Skin of body (tissue), 2 donors: ENCODE measurements around the gene FAM50A. TPM values are rescaled to one million over a fixed set of nuclear protein-coding genes. Genes with fewer than 3 reads are reported as not detected.
"Not testable (repeated sequence)": the region's sequence is repeated elsewhere in the genome, so short reads cannot be mapped to it uniquely, and the experiment has no call there.

Source experiments
- DNase-seq: peaks from one replicate; lab custom pipeline; 2025; lab: John Stamatoyannopoulos, UW
- total RNA-seq: library from RNA; depleted of rRNA; stranded (reverse); fragments of >200 nt; gene quantifications from one replicate; pipeline ENCODE4 v1.2.3, GENCODE V29; 2014

The FAM50A gene, protein sequence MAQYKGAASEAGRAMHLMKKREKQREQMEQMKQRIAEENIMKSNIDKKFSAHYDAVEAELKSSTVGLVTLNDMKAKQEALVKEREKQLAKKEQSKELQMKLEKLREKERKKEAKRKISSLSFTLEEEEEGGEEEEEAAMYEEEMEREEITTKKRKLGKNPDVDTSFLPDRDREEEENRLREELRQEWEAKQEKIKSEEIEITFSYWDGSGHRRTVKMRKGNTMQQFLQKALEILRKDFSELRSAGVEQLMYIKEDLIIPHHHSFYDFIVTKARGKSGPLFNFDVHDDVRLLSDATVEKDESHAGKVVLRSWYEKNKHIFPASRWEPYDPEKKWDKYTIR
- total RNA-seq = 20.4 TPM

- DNase-seq = no peak
These were observed at the start of gene FAM50A for GRCh38 chrX:154443992-154444754. TSS of gene FAM50A (plus strand) at chrX:154444141. CDS start at chrX:154444236, 95 bp downstream.

DNA sequence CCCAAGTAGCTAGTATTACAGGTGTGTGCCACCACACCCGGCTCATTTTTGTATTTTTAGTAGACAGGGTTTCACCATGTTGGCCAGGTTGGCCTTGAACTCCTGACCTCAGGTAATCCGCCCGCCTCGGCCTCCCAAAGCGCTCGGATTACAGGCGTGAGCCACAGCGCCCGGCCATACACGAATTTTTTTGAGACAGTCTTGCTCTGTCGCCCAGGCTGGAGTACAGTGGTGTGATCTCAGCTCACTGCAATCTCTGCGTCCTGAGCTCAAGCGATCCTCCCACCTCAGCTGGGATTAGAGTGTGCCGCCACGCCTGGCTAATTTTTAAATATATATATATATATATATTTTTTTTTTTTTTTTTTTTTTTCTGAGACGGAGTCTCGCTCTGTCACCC is 47.6 kb upstream of the FAM50A start:
- DNase-seq = not testable (repeated sequence)

GRCh38 chrX:154396973-154397887 is 46.7 kb upstream of the FAM50A start:
- peak; percentile 3 for DNase-seq

DNA sequence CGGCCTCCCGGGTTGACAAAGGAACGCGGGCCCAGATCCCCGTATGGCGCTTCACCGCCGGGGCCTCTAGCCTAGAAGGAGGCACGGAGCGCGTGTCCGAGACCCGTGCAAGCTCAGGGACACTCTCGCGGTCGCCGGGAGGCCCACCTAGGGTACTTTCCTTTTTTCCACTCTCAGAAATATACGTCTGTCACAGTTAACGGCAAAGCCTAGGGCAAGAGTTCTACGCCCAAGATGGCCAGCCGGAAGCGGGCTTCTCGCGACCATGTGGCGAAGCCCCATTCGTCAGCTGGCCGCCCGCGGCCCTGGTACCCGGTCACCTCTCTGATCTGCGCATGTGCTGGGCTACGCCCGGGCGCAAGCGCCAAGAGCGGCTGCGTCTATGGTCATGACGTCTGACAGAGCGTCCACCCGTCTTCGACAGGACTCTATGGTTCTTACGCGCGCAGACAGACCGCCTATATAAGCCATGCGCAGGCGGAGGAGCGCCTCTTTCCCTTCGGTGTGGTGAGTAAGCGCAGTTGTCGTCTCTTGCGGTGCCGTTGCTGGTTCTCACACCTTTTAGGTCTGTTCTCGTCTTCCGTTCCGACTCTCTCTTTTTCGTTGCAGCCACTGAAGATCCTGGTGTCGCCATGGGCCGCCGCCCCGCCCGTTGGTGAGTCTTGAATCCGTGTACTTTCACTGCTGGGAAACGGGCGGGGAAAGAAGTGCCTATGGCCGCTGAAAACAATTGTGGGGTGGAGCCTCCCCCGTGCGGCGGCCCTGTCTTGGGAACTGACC is 45.9 kb upstream of the FAM50A start, which contains the start of gene RPL10:
Gene RPL10 (plus strand): TSS at position 490 of the 780 bp plus-strand sequence. CDS start 143 bp downstream, at position 633.
- peak; percentile 95 for DNase-seq

DNA sequence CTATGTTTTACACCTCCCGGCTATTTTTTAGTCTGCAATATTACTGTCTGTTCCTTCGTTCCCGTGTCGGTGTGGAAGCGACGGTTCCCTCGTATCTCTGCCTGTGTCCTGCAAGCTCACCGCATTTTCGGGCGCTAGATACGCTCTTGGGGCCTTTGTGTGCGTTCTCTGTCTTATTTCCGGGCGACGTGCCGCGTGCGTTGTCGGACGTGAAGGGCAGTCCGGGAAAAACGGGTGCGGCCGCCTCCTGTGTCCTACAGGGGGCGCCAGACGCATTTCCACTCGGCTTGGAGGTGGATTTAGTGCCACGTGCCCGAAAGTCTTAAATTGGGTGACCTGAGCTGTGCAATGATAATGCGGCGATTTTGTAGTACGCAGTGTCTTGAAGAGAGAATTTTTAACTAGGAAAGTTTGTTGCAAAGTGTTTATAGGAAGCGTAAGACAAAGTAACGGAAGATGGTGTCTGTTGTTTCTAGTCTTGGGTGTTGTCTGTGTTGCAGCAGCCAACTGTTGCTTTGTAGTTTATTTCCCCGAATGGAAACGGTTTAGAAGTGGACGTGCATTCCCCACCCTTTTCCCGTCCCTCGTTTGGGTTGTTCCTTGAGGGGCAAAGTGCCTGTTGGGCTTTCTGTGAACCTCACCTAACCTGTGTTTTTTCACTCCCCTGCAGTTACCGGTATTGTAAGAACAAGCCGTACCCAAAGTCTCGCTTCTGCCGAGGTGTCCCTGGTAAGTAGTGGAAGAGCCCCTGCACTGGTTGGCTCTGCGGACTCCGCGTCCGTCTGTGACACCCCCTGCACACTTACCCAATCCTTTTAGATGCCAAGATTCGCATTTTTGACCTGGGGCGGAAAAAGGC is 45.0 kb upstream of the FAM50A start:
- DNase-seq = peak; percentile 68

GRCh38 chrX:154399527-154400368 is 44.2 kb upstream of the FAM50A start:
- no peak for DNase-seq

GRCh38 chrX:154400369-154400817 is 43.5 kb upstream of the FAM50A start:
- DNase-seq = not testable (repeated sequence)

DNA sequence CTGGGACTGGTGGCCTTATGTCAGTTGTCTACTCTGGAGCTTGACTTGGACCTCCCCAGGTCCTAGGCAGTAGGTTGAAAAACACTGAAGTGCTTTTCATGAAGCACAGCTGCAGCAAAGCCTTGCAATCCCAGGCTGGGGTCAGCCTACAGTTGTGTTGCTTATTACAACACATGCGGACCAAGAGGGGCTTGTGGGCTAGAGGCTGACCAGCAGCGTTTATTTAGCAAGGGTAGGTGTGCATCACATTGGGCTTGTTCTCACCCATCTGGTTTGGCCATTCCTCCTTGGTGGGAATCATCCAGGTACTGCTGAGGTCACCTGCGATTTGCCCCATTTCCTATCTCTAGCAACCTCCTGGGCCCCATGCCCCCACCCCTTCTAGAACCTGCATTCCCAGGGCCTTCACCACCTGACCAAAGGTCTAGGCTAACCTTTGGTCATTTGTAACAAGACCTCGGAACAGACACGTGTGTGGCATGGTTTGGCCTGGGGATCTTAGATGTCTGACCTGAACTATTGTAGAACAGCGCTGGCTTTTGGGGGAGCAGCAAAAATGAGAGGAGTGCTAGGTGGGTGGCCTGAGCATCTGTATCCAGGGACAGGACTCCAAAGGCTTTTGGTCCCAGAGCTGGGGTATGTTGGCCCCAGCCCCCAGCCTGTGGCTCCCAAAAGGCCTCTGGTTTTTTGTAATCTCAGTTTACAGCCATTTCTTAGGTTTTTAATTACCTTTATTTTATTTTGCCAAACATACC is 42.7 kb upstream of the FAM50A start:
- no peak for DNase-seq

- DNase-seq = no peak
These were observed 41.9 kb upstream of the FAM50A start for GRCh38 chrX:154401918-154402621.

DNA sequence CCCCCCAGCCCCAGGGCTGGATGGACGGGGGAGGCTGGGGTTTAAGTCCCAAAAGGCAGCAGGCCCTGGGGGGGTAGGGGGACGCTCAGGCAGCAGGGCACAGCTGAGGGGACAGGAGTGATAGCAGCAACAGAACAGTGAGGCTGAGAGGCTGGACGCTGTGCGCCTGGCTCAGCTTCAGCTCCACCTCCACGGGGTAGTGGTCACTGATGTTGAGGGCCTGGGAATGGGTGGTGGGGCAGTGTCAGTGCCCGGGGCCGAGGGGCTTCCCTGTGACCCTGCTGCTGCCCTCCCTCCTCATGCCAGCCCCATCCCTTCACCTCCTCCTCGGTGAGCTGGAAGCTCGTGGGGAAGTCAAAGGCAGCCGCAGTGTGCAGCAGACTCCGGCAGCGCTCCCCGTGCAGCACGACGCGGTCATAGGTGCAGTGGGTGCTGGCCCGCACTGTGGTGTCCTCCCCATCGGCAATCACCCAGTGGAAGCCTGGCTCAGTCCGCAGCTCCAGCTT is 41.3 kb upstream of the FAM50A start:
- DNase-seq = no peak

- no peak for DNase-seq
These were observed 40.7 kb upstream of the FAM50A start for GRCh38 chrX:154403192-154403591.

GRCh38 chrX:154403858-154404257 is 40.1 kb upstream of the FAM50A start:
- DNase-seq = no peak

DNA sequence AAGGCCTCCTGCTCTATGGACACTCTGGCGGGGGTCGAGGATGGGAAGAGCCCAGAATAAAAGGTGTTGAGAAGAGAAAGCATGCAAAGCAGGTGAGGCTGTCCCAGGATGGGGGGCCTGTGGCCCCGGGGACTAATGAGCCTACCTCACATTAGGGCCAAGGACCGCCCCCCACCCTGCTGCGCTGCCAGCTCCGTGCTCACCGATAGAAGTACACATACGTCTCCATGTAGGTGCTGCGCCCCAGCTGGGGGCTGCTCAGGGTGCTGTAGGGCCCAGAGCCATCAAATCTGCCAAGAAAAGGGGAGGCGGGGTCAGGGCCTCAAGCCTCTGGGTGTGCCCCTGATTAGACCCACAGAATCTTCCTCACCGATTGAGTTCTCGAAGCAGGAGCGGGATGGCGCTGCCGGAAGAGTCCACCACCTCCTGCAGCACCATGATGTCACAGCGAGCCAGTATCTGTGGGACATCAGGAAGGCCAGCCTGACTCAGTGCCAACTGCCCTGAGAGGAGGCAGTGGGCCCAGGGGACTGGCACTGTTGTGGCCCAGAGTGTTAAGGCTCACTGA is 39.2 kb upstream of the FAM50A start:
- DNase-seq = no peak

GRCh38 chrX:154408659-154409221 is 35.2 kb upstream of the FAM50A start:
- DNase-seq = no peak

DNA sequence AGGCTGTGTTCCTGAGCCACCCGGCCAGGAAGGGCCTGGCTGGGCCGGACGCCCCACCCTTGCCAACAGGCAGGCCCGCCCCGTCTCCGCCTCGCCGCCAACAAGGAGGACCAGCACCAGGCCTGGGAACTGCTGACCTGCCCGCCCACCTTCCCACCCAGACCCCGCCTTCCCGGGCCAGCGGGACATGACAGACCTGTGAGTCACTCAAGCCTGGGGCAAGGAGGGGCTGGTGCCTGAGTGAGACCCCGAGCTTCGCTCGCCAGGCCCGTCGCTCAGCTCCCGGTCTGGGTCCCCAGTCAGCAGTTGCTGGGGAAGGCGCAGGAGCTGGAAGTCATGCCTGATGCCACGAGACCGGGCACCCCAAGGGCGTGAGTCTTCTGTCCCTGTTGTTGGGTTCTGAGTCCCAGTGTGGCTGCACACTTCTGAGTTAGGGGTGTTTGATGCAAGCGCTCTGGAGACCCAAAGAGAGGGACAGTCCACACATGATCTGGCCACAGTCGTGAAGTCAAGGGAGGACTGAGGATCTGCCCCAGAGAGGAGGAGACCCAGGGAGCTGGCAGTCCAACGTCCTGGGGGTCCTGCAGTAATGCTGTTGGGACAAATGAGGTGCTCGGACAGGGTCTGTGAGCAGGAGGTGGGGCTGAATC is 34.6 kb upstream of the FAM50A start, which contains the start of gene DNASE1L1:
Gene DNASE1L1 (minus strand): TSS at position 33 of the 650 bp plus-strand sequence. CDS start 3,686 bp downstream, outside the sequence.
- DNase-seq = no peak

DNA sequence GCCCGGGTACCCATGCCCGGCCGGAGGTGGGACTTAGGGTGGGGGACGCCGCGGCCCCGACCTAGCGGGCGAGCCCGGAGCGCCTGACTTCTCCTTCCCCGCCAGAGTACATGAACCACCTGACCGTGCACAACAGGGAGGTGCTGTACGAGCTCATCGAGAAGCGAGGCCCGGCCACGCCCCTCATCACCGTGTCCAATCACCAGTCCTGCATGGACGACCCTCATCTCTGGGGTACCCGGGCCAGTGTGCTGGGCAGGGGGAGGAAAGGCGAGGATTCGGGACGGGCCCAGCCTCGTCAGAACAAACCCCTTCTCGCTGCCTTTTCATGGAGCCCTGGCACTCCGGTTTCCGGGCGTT is 32.0 kb upstream of the FAM50A start:
- DNase-seq = no peak
